IgD-negative memory B cell (primary cell): Measurements from ENCODE around the gene APOM. TPM values are rescaled to one million over a fixed set of nuclear protein-coding genes. Genes with fewer than 3 reads are reported as not detected.

Experiments
- H3K27ac Mint-ChIP-seq, 3 donors: one replicate each; pipeline ENCODE4 v1.8.0; 2020 to 2022; ENCODE audit warnings: mild to moderate bottlenecking in 3 of 3, mixed read lengths in 3 of 3, moderate library complexity in 1 of 3
- H3K27me3 Mint-ChIP-seq: one replicate; pipeline ENCODE4 v1.8.0; 2021; ENCODE audit warnings: mixed read lengths
- H3K36me3 Mint-ChIP-seq: one replicate; pipeline ENCODE4 v1.8.0; 2020; ENCODE audit warnings: mild to moderate bottlenecking, mixed read lengths
- H3K4me1 Mint-ChIP-seq, 3 donors: one replicate each; pipeline ENCODE4 v1.8.0; 2020 to 2022; ENCODE audit warnings: mixed read lengths in 3 of 3, mild to moderate bottlenecking in 1 of 3
- H3K4me3 Mint-ChIP-seq, 4 donors: one replicate each; pipeline ENCODE4 v1.8.0; 2020 to 2022; ENCODE audit warnings: mild to moderate bottlenecking in 4 of 4, mixed read lengths in 4 of 4, moderate library complexity in 3 of 4
- H3K9me3 Mint-ChIP-seq, 3 donors: one replicate each; pipeline ENCODE4 v1.8.0; 2020 to 2021; ENCODE audit warnings: mixed read lengths in 3 of 3, mild to moderate bottlenecking in 1 of 3
- polyA plus RNA-seq: library from polyadenylated mRNA; unstranded; fragments of 300-500 nt; fragmentation: Illumina TruSeq; gene quantifications from one replicate; pipeline ENCODE4 v1.2.3, GENCODE V29; 2021

Gene APOM
- polyA plus RNA-seq, 1 donor from 2014 or later: 8.5 TPM

GRCh38 chr6:31676322-31676903 is 20.7 kb downstream of the APOM start:
- H3K27ac Mint-ChIP-seq: peak overlapping the region in 2 of 3 donors; percentile 1 to 4
- H3K4me3 Mint-ChIP-seq: no peak overlapping the region
- no peaks in the 10 kb centered on the region for H3K9me3 Mint-ChIP-seq
- H3K27me3 Mint-ChIP-seq: no peaks in the 10 kb centered on the region
- H3K4me1 Mint-ChIP-seq: peaks cover 22 to 32% (median 23%) of the 10 kb centered on the region in 3 donors
- no peaks in the 10 kb centered on the region for H3K36me3 Mint-ChIP-seq

- Mint-ChIP-seq H3K27ac (peak overlapping the region in 1 of 3 donors; percentile 90), H3K4me3 (no peak overlapping the region), H3K9me3 (no peaks in the 10 kb centered on the region), H3K36me3 (no peaks in the 10 kb centered on the region), H3K27me3 (no peaks in the 10 kb centered on the region), H3K4me1 (peaks cover 23 to 34% (median 25%) of the 10 kb centered on the region in 3 donors)
Measured at GRCh38 chr6:31676904-31677303, 21.2 kb downstream of the APOM start.

GRCh38 chr6:31677955-31678354 is 22.3 kb downstream of the APOM start:
- no peak overlapping the region for H3K4me3 Mint-ChIP-seq
- H3K36me3 Mint-ChIP-seq: no peaks in the 10 kb centered on the region
- peak overlapping the region in 1 of 3 donors; percentile 27 for H3K27ac Mint-ChIP-seq
- H3K9me3 Mint-ChIP-seq: no peaks in the 10 kb centered on the region
- peaks cover 23 to 32% (median 25%) of the 10 kb centered on the region in 3 donors for H3K4me1 Mint-ChIP-seq
- H3K27me3 Mint-ChIP-seq: no peaks in the 10 kb centered on the region

GRCh38 chr6:31680226-31681134 is 24.8 kb downstream of the APOM start, which contains the start of gene LY6G5C:
Gene LY6G5C (minus strand): TSS chr6:31681067. CDS start chr6:31680373, 694 bp downstream.
- Mint-ChIP-seq H3K4me1 (peaks cover 23 to 30% (median 25%) of the 10 kb centered on the region in 3 donors), H3K27me3 (no peaks in the 10 kb centered on the region), H3K9me3 (no peaks in the 10 kb centered on the region), H3K27ac (peak within 1 kb of the TSS; percentile 10 to 78 (median 15)), H3K4me3 (peak within 1 kb of the TSS; percentile 41 to 91 (median 78)), H3K36me3 (no peaks in the 10 kb centered on the region)

- no peaks in the 10 kb centered on the region for H3K9me3 Mint-ChIP-seq
- peak overlapping the region; percentile 9 to 35 (median 15) for H3K27ac Mint-ChIP-seq
- no peaks in the 10 kb centered on the region for H3K27me3 Mint-ChIP-seq
- H3K4me1 Mint-ChIP-seq: peaks cover 21 to 27% (median 24%) of the 10 kb centered on the region in 3 donors
- H3K4me3 Mint-ChIP-seq: peak overlapping the region; percentile 41 to 91 (median 78)
- H3K36me3 Mint-ChIP-seq: no peaks in the 10 kb centered on the region
Measured at GRCh38 chr6:31681135-31681671, 25.5 kb downstream of the APOM start.

- peak overlapping the region in 1 of 4 donors; percentile 74 for H3K4me3 Mint-ChIP-seq
- no peaks in the 10 kb centered on the region for H3K27me3 Mint-ChIP-seq
- H3K36me3 Mint-ChIP-seq: no peaks in the 10 kb centered on the region
- no peaks in the 10 kb centered on the region for H3K9me3 Mint-ChIP-seq
- peaks cover 5 to 18% (median 13%) of the 10 kb centered on the region in 3 donors for H3K4me1 Mint-ChIP-seq
- no peak overlapping the region for H3K27ac Mint-ChIP-seq
Measured at GRCh38 chr6:31683591-31683990, 27.9 kb downstream of the APOM start.

GRCh38 chr6:31686483-31686882 is 30.8 kb downstream of the APOM start:
- H3K36me3 Mint-ChIP-seq: no peaks in the 10 kb centered on the region
- peaks cover 8 to 20% (median 19%) of the 10 kb centered on the region in 3 donors for H3K4me1 Mint-ChIP-seq
- H3K9me3 Mint-ChIP-seq: no peaks in the 10 kb centered on the region
- peak overlapping the region in 1 of 3 donors; percentile 34 for H3K27ac Mint-ChIP-seq
- no peaks in the 10 kb centered on the region for H3K27me3 Mint-ChIP-seq
- no peak overlapping the region for H3K4me3 Mint-ChIP-seq

GRCh38 chr6:31687321-31687720 is 31.6 kb downstream of the APOM start:
- Mint-ChIP-seq H3K27ac (no peak overlapping the region), H3K4me1 (peaks cover 8 to 19% (median 17%) of the 10 kb centered on the region in 3 donors), H3K27me3 (no peaks in the 10 kb centered on the region), H3K4me3 (no peak overlapping the region), H3K9me3 (no peaks in the 10 kb centered on the region), H3K36me3 (no peaks in the 10 kb centered on the region)

- H3K4me3 Mint-ChIP-seq: peak overlapping the region in 2 of 4 donors; percentile 6 to 43
- H3K4me1 Mint-ChIP-seq: peaks cover 8 to 19% (median 17%) of the 10 kb centered on the region in 3 donors
- no peaks in the 10 kb centered on the region for H3K9me3 Mint-ChIP-seq
- H3K36me3 Mint-ChIP-seq: no peaks in the 10 kb centered on the region
- H3K27ac Mint-ChIP-seq: no peak overlapping the region
- no peaks in the 10 kb centered on the region for H3K27me3 Mint-ChIP-seq
Measured at GRCh38 chr6:31687860-31688693, 32.4 kb downstream of the APOM start.

GRCh38 chr6:31689249-31690110 is 33.8 kb downstream of the APOM start:
- peak overlapping the region in 1 of 3 donors; percentile 73 for H3K27ac Mint-ChIP-seq
- H3K4me1 Mint-ChIP-seq: peaks cover 8 to 19% (median 17%) of the 10 kb centered on the region in 3 donors
- H3K36me3 Mint-ChIP-seq: no peaks in the 10 kb centered on the region
- H3K4me3 Mint-ChIP-seq: peak overlapping the region in 2 of 4 donors; percentile 46 to 47
- no peaks in the 10 kb centered on the region for H3K9me3 Mint-ChIP-seq
- no peaks in the 10 kb centered on the region for H3K27me3 Mint-ChIP-seq

GRCh38 chr6:31690231-31691077 is 34.8 kb downstream of the APOM start:
- H3K27ac Mint-ChIP-seq: peak overlapping the region in 1 of 3 donors; percentile 71
- no peaks in the 10 kb centered on the region for H3K9me3 Mint-ChIP-seq
- peak overlapping the region in 1 of 4 donors; percentile 3 for H3K4me3 Mint-ChIP-seq
- peaks cover 8 to 19% (median 17%) of the 10 kb centered on the region in 3 donors for H3K4me1 Mint-ChIP-seq
- H3K27me3 Mint-ChIP-seq: no peaks in the 10 kb centered on the region
- H3K36me3 Mint-ChIP-seq: no peaks in the 10 kb centered on the region

GRCh38 chr6:31691078-31691463 is 35.4 kb downstream of the APOM start:
- Mint-ChIP-seq H3K9me3 (no peaks in the 10 kb centered on the region), H3K4me1 (peaks cover 8 to 19% (median 17%) of the 10 kb centered on the region in 3 donors), H3K27me3 (no peaks in the 10 kb centered on the region), H3K27ac (no peak overlapping the region), H3K36me3 (no peaks in the 10 kb centered on the region), H3K4me3 (no peak overlapping the region)

GRCh38 chr6:31691564-31692108 is 35.9 kb downstream of the APOM start:
- H3K4me3 Mint-ChIP-seq: no peak overlapping the region
- no peaks in the 10 kb centered on the region for H3K9me3 Mint-ChIP-seq
- H3K4me1 Mint-ChIP-seq: peaks cover 8 to 19% (median 17%) of the 10 kb centered on the region in 3 donors
- no peaks in the 10 kb centered on the region for H3K27me3 Mint-ChIP-seq
- H3K36me3 Mint-ChIP-seq: no peaks in the 10 kb centered on the region
- H3K27ac Mint-ChIP-seq: no peak overlapping the region
